Keratinocyte (primary cell): ENCODE data around the gene CLEC17A. TPM values are rescaled to one million over a fixed set of nuclear protein-coding genes. Genes with fewer than 3 reads are reported as not detected.

Experiments
- DNase-seq: peaks from one replicate; pipeline ENCODE4 v3.0.0-alpha.2; 2011; ENCODE audit warnings: low read depth, missing footprints, low spot score
- FAIRE-seq: peaks from 2 replicates; lab custom pipeline; 2011; peaks lifted over from hg19 to GRCh38; lab: Jason Lieb, UNC
- H2AFZ ChIP-seq: 2 replicates; pipeline ENCODE4 v1.6.0; 2012; ENCODE audit warnings: low read length, control low read depth, inconsistent platforms; ENCODE audit not compliant: control insufficient read depth
- H3K27ac ChIP-seq: 2 replicates; pipeline ENCODE4 v1.5.1; 2011; ENCODE audit warnings: low read length; ENCODE audit not compliant: control insufficient read depth, insufficient read depth
- H3K27me3 ChIP-seq: 3 replicates; pipeline ENCODE4 v1.6.0; 2011; ENCODE audit warnings: low read length; ENCODE audit not compliant: control insufficient read depth, insufficient read depth; ENCODE audit errors: extremely low read depth
- H3K36me3 ChIP-seq, 2 experiments: 2 replicates in 1 of 2; 3 replicates in 1 of 2; pipeline ENCODE4 v1.5.1; 2011; ENCODE audit warnings: low read length in 2 of 2, mild to moderate bottlenecking in 1 of 2; ENCODE audit not compliant: control insufficient read depth in 2 of 2, insufficient read depth in 2 of 2; ENCODE audit errors: extremely low read depth in 1 of 2
- H3K4me1 ChIP-seq: 3 replicates; pipeline ENCODE4 v1.5.1; 2011; ENCODE audit warnings: low read length; ENCODE audit not compliant: control insufficient read depth, insufficient read depth; ENCODE audit errors: extremely low read depth
- H3K4me2 ChIP-seq: 3 replicates; pipeline ENCODE4 v1.6.0; 2011; ENCODE audit warnings: low read depth, low read length; ENCODE audit not compliant: control insufficient read depth, insufficient read depth; ENCODE audit errors: extremely low read depth
- H3K4me3 ChIP-seq, 3 experiments: fragments of 200-600 bp in 1 of 3; sonication (generic) in 1 of 3; 2 replicates in 2 of 3; 3 replicates in 1 of 3; pipeline ENCODE4 v1.5.1; 2011 to 2016; ENCODE audit warnings: low read length in 3 of 3, mild to moderate bottlenecking in 3 of 3, control low read depth in 2 of 3, inconsistent platforms in 1 of 3, low read depth in 1 of 3, mixed read lengths in 1 of 3, mixed run types in 1 of 3, moderate library complexity in 1 of 3; ENCODE audit not compliant: control insufficient read depth in 2 of 3, insufficient read depth in 2 of 3; ENCODE audit errors: extremely low read depth in 1 of 3
- H3K79me2 ChIP-seq: 2 replicates; pipeline ENCODE4 v1.6.0; 2012; ENCODE audit warnings: low read length; ENCODE audit not compliant: control insufficient read depth, insufficient read depth
- H3K9ac ChIP-seq: 3 replicates; pipeline ENCODE4 v1.6.0; 2011; ENCODE audit warnings: low read length; ENCODE audit not compliant: control insufficient read depth, insufficient read depth; ENCODE audit errors: extremely low read depth
- H3K9me1 ChIP-seq: 3 replicates; pipeline ENCODE4 v1.6.0; 2011; ENCODE audit warnings: low read length; ENCODE audit not compliant: control insufficient read depth, insufficient read depth; ENCODE audit errors: extremely low read depth
- H3K9me3 ChIP-seq: 2 replicates; pipeline ENCODE4 v1.5.1; 2012; ENCODE audit warnings: low read depth, low read length; ENCODE audit not compliant: control insufficient read depth
- H4K20me1 ChIP-seq: 3 replicates; pipeline ENCODE4 v1.6.0; 2011; ENCODE audit warnings: low read length; ENCODE audit not compliant: control insufficient read depth, insufficient read depth; ENCODE audit errors: extremely low read depth
- EZH2 ChIP-seq: IDR thresholded peaks from one replicate; pipeline ENCODE4 v1.6.1; 2012; ENCODE audit warnings: inconsistent platforms, mild to moderate bottlenecking, low read length, moderate library complexity
- dilution Hi-C: fragments of 300-500 bp; cut with MboI; formaldehyde crosslinking; loops from one replicate; pipeline ENCODE4 v1.7.0; 2020; ENCODE audit warnings: low sequenced_read_pairs; ENCODE audit not compliant: extremely low pct_ligation_motif_present
- polyA plus RNA-seq, 5 experiments: library from polyadenylated mRNA; depleted of rRNA in 3 of 5; stranded (reverse) in 3 of 5; stranded (forward) in 1 of 5; unstranded in 1 of 5; fragments of >200 nt; gene quantifications; 1 replicate in 1 of 5; 2 replicates in 3 of 5; 3 replicates in 1 of 5; pipeline versions ENCODE4 v1.2.1 to v1.2.3, GENCODE V29; 2011 to 2012; ENCODE audit warnings: missing spikeins in 2 of 5, low read depth in 1 of 5, low replicate concordance in 1 of 5
- TF ChIP-seq, protein P1 (sequence below), 3 experiments: IDR thresholded peaks in 1 of 3; conservative IDR thresholded peaks in 1 of 3; optimal IDR thresholded peaks in 1 of 3; 2 replicates in 2 of 3; 3 replicates in 1 of 3; pipeline versions ENCODE3 to v1.5.1; 2011; ENCODE audit warnings: low read length in 3 of 3, mild to moderate bottlenecking in 3 of 3, moderate library complexity in 2 of 3, control low read depth in 1 of 3, inconsistent platforms in 1 of 3; ENCODE audit not compliant: insufficient read depth in 2 of 3; ENCODE audit errors: extremely low read depth in 1 of 3

CLEC17A gene
- polyA plus RNA-seq, 1 donor (not counting 4 experiments of a cell fraction or from before 2014, with no cell fraction given), result not detected

DNA sequence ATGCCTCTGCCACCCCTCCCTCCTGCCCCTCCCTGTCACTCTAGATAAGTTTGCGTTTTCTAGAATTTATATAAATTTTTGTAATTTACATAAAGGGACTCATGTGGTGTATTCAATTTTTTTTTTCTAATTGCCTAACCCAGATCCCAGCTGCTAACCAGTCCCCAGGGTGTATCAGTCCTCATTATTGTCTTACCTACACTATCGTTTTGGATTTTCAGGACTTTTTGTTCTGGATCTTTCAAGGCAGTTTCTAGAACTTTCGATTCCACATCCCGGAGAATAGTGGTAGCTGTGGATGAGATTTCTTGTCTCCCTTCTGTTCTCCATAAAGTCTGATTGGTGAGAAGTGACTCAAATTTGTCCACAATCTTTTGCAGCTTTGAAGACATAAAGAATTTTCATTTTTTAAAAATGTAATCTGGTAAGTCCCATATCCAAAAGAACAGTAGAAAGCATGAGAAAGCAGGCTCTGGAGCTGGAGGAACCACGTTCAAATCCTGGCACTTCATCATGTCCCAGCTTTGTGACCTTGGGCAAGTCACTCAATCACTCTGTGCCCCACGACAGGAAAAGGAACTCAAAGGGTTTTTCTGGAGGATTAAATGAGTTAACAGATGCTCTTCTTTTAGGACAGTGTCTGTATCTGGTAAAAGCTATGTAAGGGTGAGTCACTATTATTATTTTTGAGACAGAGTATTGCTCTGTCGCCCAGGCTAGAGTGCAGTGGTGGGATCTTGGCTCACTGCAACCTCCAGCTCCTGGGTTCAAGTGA is 72.1 kb downstream of the CLEC17A start:
- H3K4me2 ChIP-seq, result no peak overlapping the region
- TF ChIP-seq EZH2, result no peak
- TF ChIP-seq, protein P1, sequence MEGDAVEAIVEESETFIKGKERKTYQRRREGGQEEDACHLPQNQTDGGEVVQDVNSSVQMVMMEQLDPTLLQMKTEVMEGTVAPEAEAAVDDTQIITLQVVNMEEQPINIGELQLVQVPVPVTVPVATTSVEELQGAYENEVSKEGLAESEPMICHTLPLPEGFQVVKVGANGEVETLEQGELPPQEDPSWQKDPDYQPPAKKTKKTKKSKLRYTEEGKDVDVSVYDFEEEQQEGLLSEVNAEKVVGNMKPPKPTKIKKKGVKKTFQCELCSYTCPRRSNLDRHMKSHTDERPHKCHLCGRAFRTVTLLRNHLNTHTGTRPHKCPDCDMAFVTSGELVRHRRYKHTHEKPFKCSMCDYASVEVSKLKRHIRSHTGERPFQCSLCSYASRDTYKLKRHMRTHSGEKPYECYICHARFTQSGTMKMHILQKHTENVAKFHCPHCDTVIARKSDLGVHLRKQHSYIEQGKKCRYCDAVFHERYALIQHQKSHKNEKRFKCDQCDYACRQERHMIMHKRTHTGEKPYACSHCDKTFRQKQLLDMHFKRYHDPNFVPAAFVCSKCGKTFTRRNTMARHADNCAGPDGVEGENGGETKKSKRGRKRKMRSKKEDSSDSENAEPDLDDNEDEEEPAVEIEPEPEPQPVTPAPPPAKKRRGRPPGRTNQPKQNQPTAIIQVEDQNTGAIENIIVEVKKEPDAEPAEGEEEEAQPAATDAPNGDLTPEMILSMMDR (optimal IDR thresholded peaks at IDR 0.05 in 1 of 3, IDR thresholded peaks at IDR 0.05 in 1 of 3, conservative IDR thresholded peaks at IDR 0.05 in 1 of 3; ENCODE audit: extremely low read depth in 1 of 3, insufficient read depth in 2 of 3, low read length in 3 of 3), result no peak
- H3K9ac ChIP-seq, result no peak overlapping the region
- FAIRE-seq, result no peak
- H3K27ac ChIP-seq, result no peak overlapping the region
- H3K9me3 ChIP-seq, result no peaks in the 10 kb centered on the region
- H3K4me1 ChIP-seq, result no peaks in the 10 kb centered on the region
- H3K36me3 ChIP-seq, result no peaks in the 10 kb centered on the region
- no peaks in the 10 kb centered on the region for H4K20me1 ChIP-seq
- H3K9me1 ChIP-seq, result no peaks in the 10 kb centered on the region
- H3K4me3 ChIP-seq, result no peak overlapping the region
- DNase-seq, result no peak
- no peaks in the 10 kb centered on the region for H3K79me2 ChIP-seq
- dilution Hi-C loops, result no loop called here
- H2AFZ ChIP-seq, result no peak overlapping the region
- no peaks in the 10 kb centered on the region for H3K27me3 ChIP-seq

DNA sequence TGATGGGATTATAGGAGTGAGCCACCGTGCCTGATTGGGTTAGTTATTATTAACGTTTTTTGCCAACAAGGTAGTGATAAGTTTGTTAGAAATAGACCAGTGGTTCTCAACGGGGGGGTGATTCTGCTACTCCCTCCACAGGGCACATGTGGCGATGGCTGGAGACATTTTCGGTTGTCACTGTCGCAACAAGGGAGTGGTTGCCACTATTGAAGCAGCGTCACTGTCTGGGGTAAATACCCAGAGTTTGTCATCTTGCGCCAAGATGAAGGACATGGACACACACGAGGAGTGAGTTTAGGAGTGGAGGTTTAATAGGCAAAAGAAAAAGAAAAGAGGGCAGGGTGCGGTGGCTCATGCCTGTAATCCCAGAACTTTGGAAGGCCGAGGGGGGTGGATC is 72.8 kb downstream of the CLEC17A start:
- Histone ChIP-seq H4K20me1 (no peaks in the 10 kb centered on the region), H3K4me3 (no peak overlapping the region), H3K9me1 (no peaks in the 10 kb centered on the region), H3K79me2 (no peaks in the 10 kb centered on the region), H3K9ac (no peak overlapping the region), H3K4me2 (no peak overlapping the region), H3K9me3 (no peaks in the 10 kb centered on the region), H3K4me1 (no peaks in the 10 kb centered on the region), H3K27me3 (no peaks in the 10 kb centered on the region), H3K27ac (no peak overlapping the region), H2AFZ (no peak overlapping the region), H3K36me3 (no peaks in the 10 kb centered on the region)
- dilution Hi-C loops, result no loop called here
- TF ChIP-seq EZH2, result no peak
- TF ChIP-seq, protein P1 (optimal IDR thresholded peaks at IDR 0.05 in 1 of 3, IDR thresholded peaks at IDR 0.05 in 1 of 3, conservative IDR thresholded peaks at IDR 0.05 in 1 of 3; ENCODE audit: extremely low read depth in 1 of 3, insufficient read depth in 2 of 3, low read length in 3 of 3), result no peak
- FAIRE-seq, result no peak
- DNase-seq, result no peak
